Cardiac fibroblast (primary cell): Measurements from ENCODE around the gene GABPB1.

Experiments used
- DNase-seq, 2 donors: peaks; one replicate each; pipeline versions ENCODE4 v3.0.0 to v3.0.0-alpha.2; 2010; ENCODE audit warnings: low read depth in 2 of 2
- H3K4me3 ChIP-seq, 2 donors: replicated peaks in 1 of 2; 1 replicate in 1 of 2; 2 replicates in 1 of 2; pipeline ENCODE4 v1.5.1; 2011; ENCODE audit warnings: low read depth in 2 of 2, low read length in 2 of 2, mild to moderate bottlenecking in 2 of 2, moderate library complexity in 1 of 2
- TF ChIP-seq, protein P1 (sequence below): IDR thresholded peaks from one replicate; pipeline ENCODE4 v1.5.1; 2011; ENCODE audit warnings: low read depth, mild to moderate bottlenecking, low read length, inconsistent platforms

GABPB1 gene

DNA sequence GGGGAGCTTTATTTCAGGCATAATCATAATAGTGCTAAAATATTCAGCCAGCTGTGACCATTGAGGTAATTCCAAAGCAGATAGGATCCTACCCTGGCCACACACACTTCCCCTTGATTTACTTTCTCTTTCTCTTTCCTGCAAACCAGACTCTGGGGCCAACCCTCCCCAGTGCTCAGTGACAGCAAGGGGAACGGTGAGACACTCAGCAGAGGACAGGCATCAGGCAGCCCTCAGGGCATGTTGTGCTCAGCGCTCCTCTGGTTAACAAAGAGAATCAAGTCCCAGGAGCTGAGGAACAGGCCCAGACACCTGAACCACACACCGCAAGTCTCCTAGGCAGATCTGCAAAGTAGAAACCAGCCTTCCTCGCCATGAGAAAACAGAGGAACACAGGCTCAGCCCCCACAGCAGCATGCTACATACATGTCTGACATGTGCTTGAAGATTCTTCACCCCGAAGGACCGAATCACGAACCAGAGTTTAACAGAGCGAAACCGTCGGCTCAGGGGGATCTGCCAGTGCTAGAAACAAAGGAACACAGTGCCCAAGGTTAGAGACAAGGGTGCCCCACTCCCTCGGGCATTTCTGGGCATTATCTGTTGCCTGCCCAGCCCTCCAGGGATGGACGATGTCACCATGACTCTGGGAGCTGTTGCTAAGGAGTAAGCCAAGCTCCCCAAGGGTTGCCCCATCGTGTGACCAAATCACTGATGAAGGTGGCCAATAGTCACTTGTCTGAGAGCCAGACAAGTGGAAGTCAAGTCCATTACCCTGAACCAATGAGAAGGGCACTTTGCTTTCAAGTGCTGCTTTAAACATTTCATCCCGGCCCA lies 107.0 kb downstream of the GABPB1 start:
- no peak for DNase-seq
- H3K4me3 ChIP-seq = no peak overlapping the region
- TF ChIP-seq, protein P1, sequence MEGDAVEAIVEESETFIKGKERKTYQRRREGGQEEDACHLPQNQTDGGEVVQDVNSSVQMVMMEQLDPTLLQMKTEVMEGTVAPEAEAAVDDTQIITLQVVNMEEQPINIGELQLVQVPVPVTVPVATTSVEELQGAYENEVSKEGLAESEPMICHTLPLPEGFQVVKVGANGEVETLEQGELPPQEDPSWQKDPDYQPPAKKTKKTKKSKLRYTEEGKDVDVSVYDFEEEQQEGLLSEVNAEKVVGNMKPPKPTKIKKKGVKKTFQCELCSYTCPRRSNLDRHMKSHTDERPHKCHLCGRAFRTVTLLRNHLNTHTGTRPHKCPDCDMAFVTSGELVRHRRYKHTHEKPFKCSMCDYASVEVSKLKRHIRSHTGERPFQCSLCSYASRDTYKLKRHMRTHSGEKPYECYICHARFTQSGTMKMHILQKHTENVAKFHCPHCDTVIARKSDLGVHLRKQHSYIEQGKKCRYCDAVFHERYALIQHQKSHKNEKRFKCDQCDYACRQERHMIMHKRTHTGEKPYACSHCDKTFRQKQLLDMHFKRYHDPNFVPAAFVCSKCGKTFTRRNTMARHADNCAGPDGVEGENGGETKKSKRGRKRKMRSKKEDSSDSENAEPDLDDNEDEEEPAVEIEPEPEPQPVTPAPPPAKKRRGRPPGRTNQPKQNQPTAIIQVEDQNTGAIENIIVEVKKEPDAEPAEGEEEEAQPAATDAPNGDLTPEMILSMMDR = no peak

DNA sequence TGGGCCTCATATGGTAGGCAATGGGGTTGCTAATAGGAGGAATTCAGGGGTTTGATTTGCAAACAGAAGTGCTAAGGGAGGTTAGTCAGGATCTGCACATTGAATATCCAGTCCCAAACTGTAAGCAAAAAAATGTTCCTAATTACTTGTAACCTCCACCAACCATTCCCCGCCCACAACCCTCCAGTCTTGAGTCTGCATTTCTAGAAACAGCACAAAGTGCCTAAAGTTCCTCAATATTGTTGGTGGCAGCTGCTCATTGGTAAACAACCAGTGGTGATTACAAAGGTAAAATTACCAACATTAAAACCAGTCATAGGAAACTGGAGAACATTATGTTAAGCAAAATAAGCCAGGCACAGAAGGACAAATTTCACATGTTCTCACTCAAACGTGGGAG lies 108.4 kb downstream of the GABPB1 start:
- TF ChIP-seq, protein P1 = no peak
- no peak for DNase-seq
- H3K4me3 ChIP-seq = no peak overlapping the region

DNA sequence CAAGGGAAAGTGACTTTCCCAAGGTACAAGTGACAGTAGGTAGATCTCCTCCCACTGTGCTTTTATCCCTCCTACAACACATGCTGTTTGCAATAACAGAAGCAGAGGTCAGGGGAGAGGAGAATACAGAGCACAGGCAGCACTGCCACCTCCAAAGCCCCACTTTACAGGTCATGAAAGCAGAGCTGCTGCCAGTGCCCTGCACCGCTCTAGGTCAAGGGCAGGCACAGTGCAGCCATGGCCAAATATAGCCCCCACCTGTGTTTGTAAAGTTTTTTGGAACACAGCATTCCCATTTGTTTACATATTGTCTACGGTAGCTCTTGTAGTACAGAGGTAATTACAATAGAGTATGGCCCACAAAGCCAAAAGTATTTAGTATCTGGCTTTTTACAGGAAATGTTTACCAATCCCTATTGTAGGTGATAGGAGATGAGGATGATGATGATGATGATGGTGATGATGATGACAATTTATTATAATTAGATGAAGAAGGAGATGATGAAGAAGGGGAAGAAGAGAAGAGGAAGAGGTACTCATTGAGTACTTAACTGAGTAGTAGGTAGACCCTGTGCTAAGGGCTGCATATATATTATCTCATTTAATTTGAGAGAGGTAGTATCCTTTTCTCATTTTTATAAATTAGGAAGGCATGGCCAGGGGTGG lies 109.9 kb downstream of the GABPB1 start:
- DNase-seq = no peak
- TF ChIP-seq, protein P1 = no peak
- no peak overlapping the region for H3K4me3 ChIP-seq

DNA sequence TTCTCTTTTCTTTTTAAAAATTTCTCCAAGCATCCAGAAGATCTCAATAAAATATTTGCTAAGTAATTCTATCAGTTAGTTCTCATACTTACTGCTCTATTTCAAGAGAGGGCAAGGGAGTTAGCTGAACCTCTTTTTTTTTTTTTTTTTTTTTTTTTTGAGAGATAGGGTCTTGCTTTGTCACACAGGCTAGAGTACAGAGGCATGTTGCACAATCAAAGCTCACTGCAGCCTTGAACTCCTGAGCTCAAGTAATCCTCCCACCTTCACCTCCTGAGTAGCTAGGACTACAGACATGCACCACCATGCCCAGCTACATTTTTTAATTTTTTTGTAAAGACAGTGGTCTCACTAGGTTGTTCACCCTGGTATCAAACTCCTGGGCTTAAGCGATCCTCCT lies 110.8 kb downstream of the GABPB1 start:
- DNase-seq = no peak
- no peak overlapping the region for H3K4me3 ChIP-seq
- TF ChIP-seq, protein P1 = no peak

DNA sequence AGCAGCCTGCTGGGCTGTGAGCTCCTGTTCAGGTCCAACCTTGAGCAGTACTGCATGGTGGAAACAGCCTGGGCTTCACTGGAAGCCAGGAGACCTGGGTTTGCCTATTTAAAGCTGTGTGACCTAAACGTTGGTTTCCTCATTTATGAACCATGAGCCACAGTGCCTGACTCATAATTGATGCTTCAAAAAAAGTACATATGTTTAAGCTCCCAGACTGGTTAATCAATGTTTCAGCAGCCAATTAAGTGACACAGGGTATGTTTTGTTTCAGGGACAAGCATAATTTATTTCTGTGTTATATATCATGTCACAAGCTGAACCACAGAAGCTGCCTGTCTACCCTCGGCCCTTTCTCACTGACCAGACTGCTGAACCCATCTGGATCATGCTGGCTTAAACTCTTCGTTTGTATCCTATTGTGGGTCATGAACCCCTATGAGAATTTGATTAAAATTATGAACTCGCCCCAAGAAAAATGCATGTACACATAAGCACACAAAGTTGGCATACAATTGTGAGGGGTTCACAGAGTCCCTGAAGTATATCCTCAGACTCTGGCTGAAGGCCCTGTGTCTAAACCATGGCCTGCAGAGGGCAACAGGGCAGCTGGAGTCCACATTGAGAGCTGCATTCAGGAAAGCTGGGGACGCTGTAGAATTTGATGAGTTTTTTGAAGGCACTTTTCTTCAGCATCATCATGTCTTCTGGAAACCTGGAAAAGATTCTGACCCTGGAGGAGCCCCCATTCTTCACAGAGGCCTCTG lies 113.1 kb downstream of the GABPB1 start:
- DNase-seq = peak in 1 of 2 donors; percentile 38
- TF ChIP-seq, protein P1 = no peak
- no peak overlapping the region for H3K4me3 ChIP-seq

- TF ChIP-seq, protein P1 = no peak
- DNase-seq = no peak
- no peak overlapping the region for H3K4me3 ChIP-seq
Measured at GRCh38 chr15:50238255-50238654, 116.7 kb downstream of the GABPB1 start.
